Measurements from ENCODE around the gene KIAA0319L. TPM values are rescaled to one million over a fixed set of nuclear protein-coding genes. Genes with fewer than 3 reads are reported as not detected.

KIAA0319L gene
- total and polyA plus RNA-seq, 2 experiments from 2014 or later, result 27.2 to 75.1 TPM

GRCh38 chr1:35481229-35481628 is 76.0 kb downstream of the KIAA0319L start (continued):
- no peak for TF ChIP-seq ZNF114 (CRISPR knock-in tag; IDR thresholded peaks at IDR 0.05)
- no peak for TF ChIP-seq STAT1 (IDR thresholded peaks at IDR 0.05; ENCODE audit: unreplicated experiment)
- no peak for TF ChIP-seq ZNF462 (CRISPR knock-in tag; IDR thresholded peaks at IDR 0.05)
- TF ChIP-seq ETS1 (IDR thresholded peaks at IDR 0.05), result no peak

GRCh38 chr1:35477870-35478269 is 79.3 kb downstream of the KIAA0319L start:
- no peaks in the 10 kb centered on the region for H3K4me1 ChIP-seq (ENCODE audit: insufficient read depth)
- H4K20me1 ChIP-seq (replicated peaks; ENCODE audit: insufficient read depth), result no peaks in the 10 kb centered on the region; the same call in 1 of the 2 replicates
- Mint-ChIP-seq H3K27ac (no peak overlapping the region), H3K27me3 (ENCODE audit: insufficient read depth, low read depth, poor library complexity) (no peaks in the 10 kb centered on the region), H3K36me3 (ENCODE audit: low read depth) (peaks cover 34% of the 10 kb centered on the region), H3K4me3 (no peak overlapping the region), H3K4me1 (no peaks in the 10 kb centered on the region), H3K9me3 (no peaks in the 10 kb centered on the region)
- peaks cover 5% of the 10 kb centered on the region; the same call in 1 of the 2 replicates for H3K36me3 ChIP-seq (ENCODE audit: insufficient read depth)
- no peaks in the 10 kb centered on the region for H3K27me3 ChIP-seq (ENCODE audit: insufficient read depth)
- ATAC-seq, result no peak
- H3K79me2 ChIP-seq (replicated peaks; ENCODE audit: insufficient read depth), result no peaks in the 10 kb centered on the region
- no peaks in the 10 kb centered on the region for H3F3A ChIP-seq (replicated peaks; ENCODE audit: low read depth)
- no peak for DNase-seq (ENCODE audit: low spot score)
- no peak overlapping the region for H3K4me2 ChIP-seq
- H3K4me3 ChIP-seq, result no peak overlapping the region
- H3K27ac ChIP-seq (ENCODE audit: low read depth), result no peak overlapping the region
- H2AFZ ChIP-seq, result no peak overlapping the region
- H3K9me2 ChIP-seq (ENCODE audit: insufficient read depth), result no peaks in the 10 kb centered on the region
- TF ChIP-seq CTCF (conservative IDR thresholded peaks at IDR 0.05; ENCODE audit: low read depth in 2 of 2) (no peak), CREB1 (CRISPR knock-in tag; IDR thresholded peaks at IDR 0.05; ENCODE audit: low read depth) (no peak), EZH2phosphoT487 (IDR thresholded peaks at IDR 0.05; ENCODE audit: unreplicated experiment) (no peak), POLR2AphosphoS5 (IDR thresholded peaks at IDR 0.05; ENCODE audit: low read depth) (no peak), ETS1 (IDR thresholded peaks at IDR 0.05) (no peak), ZNF114 (CRISPR knock-in tag; IDR thresholded peaks at IDR 0.05) (no peak), NANOG (IDR thresholded peaks at IDR 0.05; ENCODE audit: borderline replicate concordance) (no peak), JUNB (IDR thresholded peaks at IDR 0.05; ENCODE audit: unreplicated experiment) (no peak), ZNF331 (CRISPR knock-in tag; IDR thresholded peaks at IDR 0.05; ENCODE audit: low read depth) (no peak)

Measured in GM23338 (cell line).